HEK293 (cell line): Measurements from ENCODE around the gene AP5M1.
A peak's percentile ranks its signal among the peaks of the same experiment; 100 is the strongest.

ENCODE experiments used
- CTCF ChIA-PET: fragments of 350-600 bp; formaldehyde crosslinking; extraction: SDS; loops from one replicate; lab custom pipeline; 2021; ENCODE audit warnings: antibody characterized with exemption; lab: Yijun Ruan, JAX
- POLR2A ChIA-PET: fragments of 300-600 bp; formaldehyde crosslinking; extraction: SDS; loops from one replicate; lab custom pipeline; 2020; ENCODE audit warnings: antibody characterized with exemption, inconsistent platforms; lab: Yijun Ruan, JAX
- H3K27ac ChIP-seq: fragments of 200-500 bp; sonication (Bioruptor generic); 2 replicates; pipeline ENCODE4 v1.5.1; 2014; ENCODE audit warnings: low read depth, low read length, control low read depth, inconsistent platforms; ENCODE audit errors: extremely low read depth
- H3K36me3 ChIP-seq, 2 experiments: fragments of 200-500 bp in 1 of 2; sonication (Bioruptor generic) in 1 of 2; 1 replicate in 1 of 2; 2 replicates in 1 of 2; pipeline ENCODE4 v1.5.1; 2014 to 2017; ENCODE audit warnings: inconsistent platforms in 2 of 2, low read length in 2 of 2; ENCODE audit not compliant: control insufficient read depth in 2 of 2, insufficient read depth in 1 of 2
- H3K4me1 ChIP-seq: fragments of 200-500 bp; sonication (Bioruptor generic); 2 replicates; pipeline ENCODE4 v1.5.1; 2014; ENCODE audit warnings: mild to moderate bottlenecking, low read length, inconsistent platforms; ENCODE audit not compliant: control insufficient read depth, insufficient read depth
- H3K4me3 ChIP-seq: 2 replicates; pipeline ENCODE4 v1.5.1; 2011; ENCODE audit warnings: low read depth, mild to moderate bottlenecking, control low read depth, low read length, moderate library complexity
- H3K9me3 ChIP-seq: fragments of 200-500 bp; sonication (Bioruptor generic); 2 replicates; pipeline ENCODE4 v1.5.1; 2014; ENCODE audit warnings: low read depth, low read length, inconsistent platforms; ENCODE audit not compliant: control insufficient read depth, insufficient read depth
- TCF7L2 ChIP-seq: IDR thresholded peaks from 2 replicates; pipeline ENCODE4 v1.6.1; 2011; ENCODE audit warnings: low read depth, mild to moderate bottlenecking, inconsistent platforms, low read length, moderate library complexity, borderline replicate concordance
- ZBTB21 ChIP-seq: fragments of 450-650 bp; formaldehyde crosslinking; IDR thresholded peaks from 2 replicates; pipeline ENCODE4 v1.5.1; 2017; ENCODE audit warnings: missing biosample characterization, missing genetic modification characterization
- ZNF155 ChIP-seq: fragments of 450-650 bp; formaldehyde crosslinking; IDR thresholded peaks from 2 replicates; pipeline ENCODE4 v1.5.1; 2016; ENCODE audit warnings: missing biosample characterization, missing genetic modification characterization
- ZNF174 ChIP-seq: fragments of 450-650 bp; formaldehyde crosslinking; IDR thresholded peaks from 2 replicates; pipeline ENCODE4 v1.5.0; 2017; ENCODE audit warnings: missing biosample characterization, mild to moderate bottlenecking, missing genetic modification characterization
- ZNF202 ChIP-seq: fragments of 450-650 bp; formaldehyde crosslinking; IDR thresholded peaks from 2 replicates; pipeline ENCODE4 v1.5.1; 2016; ENCODE audit warnings: missing biosample characterization, missing genetic modification characterization, borderline replicate concordance
- ZNF623 ChIP-seq: fragments of 450-650 bp; formaldehyde crosslinking; IDR thresholded peaks from 2 replicates; pipeline ENCODE4 v1.5.1; 2016; ENCODE audit warnings: missing biosample characterization, missing genetic modification characterization
- ZNF654 ChIP-seq: fragments of 450-650 bp; formaldehyde crosslinking; IDR thresholded peaks from 2 replicates; pipeline ENCODE4 v1.5.1; 2016; ENCODE audit warnings: low read depth, missing biosample characterization, missing genetic modification characterization
- TF ChIP-seq, protein P1 (sequence below): fragments of 450-650 bp; formaldehyde crosslinking; IDR thresholded peaks from 2 replicates; pipeline ENCODE4 v1.5.1; 2016; ENCODE audit warnings: missing biosample characterization, missing genetic modification characterization
- TF ChIP-seq, protein P2 (sequence below): fragments of 450-650 bp; formaldehyde crosslinking; IDR thresholded peaks from 2 replicates; pipeline ENCODE4 v1.5.1; 2016; ENCODE audit warnings: missing biosample characterization, missing genetic modification characterization, borderline replicate concordance
- TF ChIP-seq, protein P3 (sequence below): fragments of 450-650 bp; formaldehyde crosslinking; IDR thresholded peaks from 2 replicates; pipeline ENCODE4 v1.5.1; 2016; ENCODE audit warnings: missing biosample characterization, missing genetic modification characterization, borderline replicate concordance
- TF ChIP-seq, protein P4 (sequence below): fragments of 450-650 bp; formaldehyde crosslinking; IDR thresholded peaks from 2 replicates; pipeline ENCODE4 v1.5.1; 2016; ENCODE audit warnings: missing biosample characterization, missing genetic modification characterization

The AP5M1 gene

DNA sequence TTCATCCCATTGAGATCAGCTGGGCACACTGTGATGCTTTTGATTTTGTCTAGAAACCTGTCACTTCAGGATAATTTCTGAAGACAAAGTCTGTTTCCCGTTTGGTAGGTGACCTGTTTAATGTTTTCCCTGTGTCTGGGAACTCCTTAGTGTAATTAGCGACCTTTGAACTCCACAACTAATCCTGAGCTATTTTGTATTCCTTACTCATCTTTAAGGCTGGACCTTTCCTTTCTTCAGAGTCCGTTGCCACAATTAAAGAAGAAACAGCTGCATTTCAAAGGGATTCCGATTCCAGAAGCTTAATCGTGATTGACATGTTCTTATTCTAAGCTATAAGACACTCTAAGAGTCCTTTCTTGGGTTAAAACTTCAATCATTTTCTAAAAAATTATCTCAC, 22.0 kb downstream of the AP5M1 start (continued):
- TF ChIP-seq, protein P1, sequence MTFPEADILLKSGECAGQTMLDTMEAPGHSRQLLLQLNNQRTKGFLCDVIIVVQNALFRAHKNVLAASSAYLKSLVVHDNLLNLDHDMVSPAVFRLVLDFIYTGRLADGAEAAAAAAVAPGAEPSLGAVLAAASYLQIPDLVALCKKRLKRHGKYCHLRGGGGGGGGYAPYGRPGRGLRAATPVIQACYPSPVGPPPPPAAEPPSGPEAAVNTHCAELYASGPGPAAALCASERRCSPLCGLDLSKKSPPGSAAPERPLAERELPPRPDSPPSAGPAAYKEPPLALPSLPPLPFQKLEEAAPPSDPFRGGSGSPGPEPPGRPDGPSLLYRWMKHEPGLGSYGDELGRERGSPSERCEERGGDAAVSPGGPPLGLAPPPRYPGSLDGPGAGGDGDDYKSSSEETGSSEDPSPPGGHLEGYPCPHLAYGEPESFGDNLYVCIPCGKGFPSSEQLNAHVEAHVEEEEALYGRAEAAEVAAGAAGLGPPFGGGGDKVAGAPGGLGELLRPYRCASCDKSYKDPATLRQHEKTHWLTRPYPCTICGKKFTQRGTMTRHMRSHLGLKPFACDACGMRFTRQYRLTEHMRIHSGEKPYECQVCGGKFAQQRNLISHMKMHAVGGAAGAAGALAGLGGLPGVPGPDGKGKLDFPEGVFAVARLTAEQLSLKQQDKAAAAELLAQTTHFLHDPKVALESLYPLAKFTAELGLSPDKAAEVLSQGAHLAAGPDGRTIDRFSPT (tag by site-specific recombination): no peak
- no peak for TF ChIP-seq ZNF202 (tag by site-specific recombination)

DNA sequence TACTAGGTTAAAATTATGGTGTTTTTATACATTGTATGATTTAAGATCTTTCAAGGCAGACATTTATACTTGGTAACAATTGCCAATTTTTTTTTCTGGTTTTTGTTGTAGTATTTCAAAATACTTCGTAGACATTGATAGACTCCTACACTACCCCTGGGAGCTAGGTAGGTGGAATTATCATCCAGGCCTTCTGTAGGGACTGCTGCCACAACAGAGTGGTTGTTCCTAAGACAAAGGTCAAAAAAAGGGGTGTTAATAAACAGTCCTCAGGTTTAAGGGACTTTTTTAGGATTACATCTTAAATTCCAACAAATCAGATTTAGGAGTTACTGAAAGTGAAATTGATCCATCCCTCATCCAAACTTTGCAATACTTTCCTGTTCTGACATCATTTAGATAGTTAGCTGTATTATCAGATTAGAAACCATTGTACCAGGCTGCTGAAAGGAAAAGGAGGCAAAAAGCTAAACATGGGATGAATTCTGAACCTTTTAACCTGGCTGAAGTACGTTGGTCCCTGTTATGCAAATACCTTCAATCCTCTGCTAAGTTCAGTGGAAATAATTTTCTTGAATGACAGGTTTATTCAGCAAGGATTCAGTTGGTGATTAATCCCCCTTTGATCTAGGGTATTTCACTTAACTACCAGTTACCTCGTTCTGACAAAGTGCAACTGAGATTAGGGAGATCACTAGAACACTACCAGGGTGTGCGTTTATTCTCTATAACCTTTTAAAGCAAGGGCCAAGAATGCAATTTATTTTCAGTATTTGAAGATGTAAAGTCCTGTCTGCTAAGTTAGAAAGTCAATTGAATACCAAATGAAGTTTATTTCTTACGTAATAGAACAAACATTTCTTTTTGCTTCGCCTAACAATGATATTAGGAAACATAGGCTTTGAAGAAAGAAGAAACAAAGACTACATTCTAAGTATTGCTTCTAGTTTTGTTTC, 23.2 kb downstream of the AP5M1 start:
- Histone ChIP-seq H3K9me3 (no peaks in the 10 kb centered on the region), H3K36me3 (peaks cover 17 to 20% of the 10 kb centered on the region in 2 experiments), H3K27ac (no peak overlapping the region), H3K4me3 (no peak overlapping the region), H3K4me1 (no peaks in the 10 kb centered on the region)
- POLR2A ChIA-PET: no interaction called here
- CTCF ChIA-PET: no interaction called here
- TF ChIP-seq ZNF155: no peak
- TF ChIP-seq ZNF654 (tag by site-specific recombination): no peak
- TF ChIP-seq, protein P2, sequence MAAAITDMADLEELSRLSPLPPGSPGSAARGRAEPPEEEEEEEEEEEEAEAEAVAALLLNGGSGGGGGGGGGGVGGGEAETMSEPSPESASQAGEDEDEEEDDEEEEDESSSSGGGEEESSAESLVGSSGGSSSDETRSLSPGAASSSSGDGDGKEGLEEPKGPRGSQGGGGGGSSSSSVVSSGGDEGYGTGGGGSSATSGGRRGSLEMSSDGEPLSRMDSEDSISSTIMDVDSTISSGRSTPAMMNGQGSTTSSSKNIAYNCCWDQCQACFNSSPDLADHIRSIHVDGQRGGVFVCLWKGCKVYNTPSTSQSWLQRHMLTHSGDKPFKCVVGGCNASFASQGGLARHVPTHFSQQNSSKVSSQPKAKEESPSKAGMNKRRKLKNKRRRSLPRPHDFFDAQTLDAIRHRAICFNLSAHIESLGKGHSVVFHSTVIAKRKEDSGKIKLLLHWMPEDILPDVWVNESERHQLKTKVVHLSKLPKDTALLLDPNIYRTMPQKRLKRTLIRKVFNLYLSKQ (tag by site-specific recombination): no peak
- TF ChIP-seq ZBTB21 (tag by site-specific recombination): no peak
- peak; percentile 33; the same call in 1 of the 2 replicates for TF ChIP-seq TCF7L2
- TF ChIP-seq ZNF623: no peak
- TF ChIP-seq, protein P3, sequence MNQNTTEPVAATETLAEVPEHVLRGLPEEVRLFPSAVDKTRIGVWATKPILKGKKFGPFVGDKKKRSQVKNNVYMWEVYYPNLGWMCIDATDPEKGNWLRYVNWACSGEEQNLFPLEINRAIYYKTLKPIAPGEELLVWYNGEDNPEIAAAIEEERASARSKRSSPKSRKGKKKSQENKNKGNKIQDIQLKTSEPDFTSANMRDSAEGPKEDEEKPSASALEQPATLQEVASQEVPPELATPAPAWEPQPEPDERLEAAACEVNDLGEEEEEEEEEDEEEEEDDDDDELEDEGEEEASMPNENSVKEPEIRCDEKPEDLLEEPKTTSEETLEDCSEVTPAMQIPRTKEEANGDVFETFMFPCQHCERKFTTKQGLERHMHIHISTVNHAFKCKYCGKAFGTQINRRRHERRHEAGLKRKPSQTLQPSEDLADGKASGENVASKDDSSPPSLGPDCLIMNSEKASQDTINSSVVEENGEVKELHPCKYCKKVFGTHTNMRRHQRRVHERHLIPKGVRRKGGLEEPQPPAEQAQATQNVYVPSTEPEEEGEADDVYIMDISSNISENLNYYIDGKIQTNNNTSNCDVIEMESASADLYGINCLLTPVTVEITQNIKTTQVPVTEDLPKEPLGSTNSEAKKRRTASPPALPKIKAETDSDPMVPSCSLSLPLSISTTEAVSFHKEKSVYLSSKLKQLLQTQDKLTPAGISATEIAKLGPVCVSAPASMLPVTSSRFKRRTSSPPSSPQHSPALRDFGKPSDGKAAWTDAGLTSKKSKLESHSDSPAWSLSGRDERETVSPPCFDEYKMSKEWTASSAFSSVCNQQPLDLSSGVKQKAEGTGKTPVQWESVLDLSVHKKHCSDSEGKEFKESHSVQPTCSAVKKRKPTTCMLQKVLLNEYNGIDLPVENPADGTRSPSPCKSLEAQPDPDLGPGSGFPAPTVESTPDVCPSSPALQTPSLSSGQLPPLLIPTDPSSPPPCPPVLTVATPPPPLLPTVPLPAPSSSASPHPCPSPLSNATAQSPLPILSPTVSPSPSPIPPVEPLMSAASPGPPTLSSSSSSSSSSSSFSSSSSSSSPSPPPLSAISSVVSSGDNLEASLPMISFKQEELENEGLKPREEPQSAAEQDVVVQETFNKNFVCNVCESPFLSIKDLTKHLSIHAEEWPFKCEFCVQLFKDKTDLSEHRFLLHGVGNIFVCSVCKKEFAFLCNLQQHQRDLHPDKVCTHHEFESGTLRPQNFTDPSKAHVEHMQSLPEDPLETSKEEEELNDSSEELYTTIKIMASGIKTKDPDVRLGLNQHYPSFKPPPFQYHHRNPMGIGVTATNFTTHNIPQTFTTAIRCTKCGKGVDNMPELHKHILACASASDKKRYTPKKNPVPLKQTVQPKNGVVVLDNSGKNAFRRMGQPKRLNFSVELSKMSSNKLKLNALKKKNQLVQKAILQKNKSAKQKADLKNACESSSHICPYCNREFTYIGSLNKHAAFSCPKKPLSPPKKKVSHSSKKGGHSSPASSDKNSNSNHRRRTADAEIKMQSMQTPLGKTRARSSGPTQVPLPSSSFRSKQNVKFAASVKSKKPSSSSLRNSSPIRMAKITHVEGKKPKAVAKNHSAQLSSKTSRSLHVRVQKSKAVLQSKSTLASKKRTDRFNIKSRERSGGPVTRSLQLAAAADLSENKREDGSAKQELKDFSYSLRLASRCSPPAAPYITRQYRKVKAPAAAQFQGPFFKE: no peak
- TF ChIP-seq, protein P4, sequence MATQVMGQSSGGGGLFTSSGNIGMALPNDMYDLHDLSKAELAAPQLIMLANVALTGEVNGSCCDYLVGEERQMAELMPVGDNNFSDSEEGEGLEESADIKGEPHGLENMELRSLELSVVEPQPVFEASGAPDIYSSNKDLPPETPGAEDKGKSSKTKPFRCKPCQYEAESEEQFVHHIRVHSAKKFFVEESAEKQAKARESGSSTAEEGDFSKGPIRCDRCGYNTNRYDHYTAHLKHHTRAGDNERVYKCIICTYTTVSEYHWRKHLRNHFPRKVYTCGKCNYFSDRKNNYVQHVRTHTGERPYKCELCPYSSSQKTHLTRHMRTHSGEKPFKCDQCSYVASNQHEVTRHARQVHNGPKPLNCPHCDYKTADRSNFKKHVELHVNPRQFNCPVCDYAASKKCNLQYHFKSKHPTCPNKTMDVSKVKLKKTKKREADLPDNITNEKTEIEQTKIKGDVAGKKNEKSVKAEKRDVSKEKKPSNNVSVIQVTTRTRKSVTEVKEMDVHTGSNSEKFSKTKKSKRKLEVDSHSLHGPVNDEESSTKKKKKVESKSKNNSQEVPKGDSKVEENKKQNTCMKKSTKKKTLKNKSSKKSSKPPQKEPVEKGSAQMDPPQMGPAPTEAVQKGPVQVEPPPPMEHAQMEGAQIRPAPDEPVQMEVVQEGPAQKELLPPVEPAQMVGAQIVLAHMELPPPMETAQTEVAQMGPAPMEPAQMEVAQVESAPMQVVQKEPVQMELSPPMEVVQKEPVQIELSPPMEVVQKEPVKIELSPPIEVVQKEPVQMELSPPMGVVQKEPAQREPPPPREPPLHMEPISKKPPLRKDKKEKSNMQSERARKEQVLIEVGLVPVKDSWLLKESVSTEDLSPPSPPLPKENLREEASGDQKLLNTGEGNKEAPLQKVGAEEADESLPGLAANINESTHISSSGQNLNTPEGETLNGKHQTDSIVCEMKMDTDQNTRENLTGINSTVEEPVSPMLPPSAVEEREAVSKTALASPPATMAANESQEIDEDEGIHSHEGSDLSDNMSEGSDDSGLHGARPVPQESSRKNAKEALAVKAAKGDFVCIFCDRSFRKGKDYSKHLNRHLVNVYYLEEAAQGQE (tag by site-specific recombination): no peak
- no peak for TF ChIP-seq ZNF174 (tag by site-specific recombination)
